Mesodermal cell (in vitro differentiated cells): ENCODE results near the gene VPS29.

ENCODE experiments used
- H3K27ac ChIP-seq: 2 replicates; pipeline ENCODE4 v1.7.0; 2013; ENCODE audit warnings: mild to moderate bottlenecking, low read depth, low read length, moderate library complexity; ENCODE audit not compliant: severe bottlenecking
- H3K36me3 ChIP-seq: 2 replicates; pipeline ENCODE4 v1.7.1; 2013; ENCODE audit warnings: mild to moderate bottlenecking, low read length, moderate library complexity; ENCODE audit not compliant: control insufficient read depth, insufficient read depth
- H3K4me1 ChIP-seq: one replicate; pipeline ENCODE4 v1.7.1; 2013; ENCODE audit warnings: mild to moderate bottlenecking, low read length; ENCODE audit not compliant: insufficient read depth, control insufficient read depth, poor library complexity, severe bottlenecking
- H3K4me3 ChIP-seq: 2 replicates; pipeline ENCODE4 v1.7.0; 2013; ENCODE audit warnings: low read length, control low read depth, mild to moderate bottlenecking; ENCODE audit not compliant: insufficient read depth, poor library complexity, severe bottlenecking; ENCODE audit errors: extremely low read depth
- H3K9me3 ChIP-seq: 2 replicates; pipeline ENCODE4 v1.7.1; 2013; ENCODE audit warnings: mild to moderate bottlenecking, low read length, moderate library complexity; ENCODE audit not compliant: control insufficient read depth
- WGBS, 2 experiments: methylation state at CpG; one replicate each; pipeline ENCODE4 v1.1.5; 2013; ENCODE audit warnings: missing lambda C conversion rate in 2 of 2; ENCODE audit not compliant: insufficient coverage in 2 of 2; 5-methylcytosine and 5-hydroxymethylcytosine counted together

VPS29 gene

GRCh38 chr12:110444455-110444854 lies 57.5 kb downstream of the VPS29 start:
- Histone ChIP-seq H3K4me3 (no peak overlapping the region), H3K27ac (no peak overlapping the region), H3K4me1 (no peaks in the 10 kb centered on the region), H3K9me3 (no peaks in the 10 kb centered on the region), H3K36me3 (peaks cover 89% of the 10 kb centered on the region)
- 88 to 100% methylated on average over 2 of the region's 3 CpGs for WGBS, 2 experiments
